Raji (cell line): ENCODE measurements around the gene MED6.

ENCODE experiments used
- POLR2A ChIP-seq: IDR thresholded peaks from 2 replicates; pipeline ENCODE4 v1.6.1; 2011; ENCODE audit warnings: low read depth, low read length, control low read depth; ENCODE audit not compliant: insufficient read depth

The MED6 gene, protein sequence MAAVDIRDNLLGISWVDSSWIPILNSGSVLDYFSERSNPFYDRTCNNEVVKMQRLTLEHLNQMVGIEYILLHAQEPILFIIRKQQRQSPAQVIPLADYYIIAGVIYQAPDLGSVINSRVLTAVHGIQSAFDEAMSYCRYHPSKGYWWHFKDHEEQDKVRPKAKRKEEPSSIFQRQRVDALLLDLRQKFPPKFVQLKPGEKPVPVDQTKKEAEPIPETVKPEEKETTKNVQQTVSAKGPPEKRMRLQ

DNA sequence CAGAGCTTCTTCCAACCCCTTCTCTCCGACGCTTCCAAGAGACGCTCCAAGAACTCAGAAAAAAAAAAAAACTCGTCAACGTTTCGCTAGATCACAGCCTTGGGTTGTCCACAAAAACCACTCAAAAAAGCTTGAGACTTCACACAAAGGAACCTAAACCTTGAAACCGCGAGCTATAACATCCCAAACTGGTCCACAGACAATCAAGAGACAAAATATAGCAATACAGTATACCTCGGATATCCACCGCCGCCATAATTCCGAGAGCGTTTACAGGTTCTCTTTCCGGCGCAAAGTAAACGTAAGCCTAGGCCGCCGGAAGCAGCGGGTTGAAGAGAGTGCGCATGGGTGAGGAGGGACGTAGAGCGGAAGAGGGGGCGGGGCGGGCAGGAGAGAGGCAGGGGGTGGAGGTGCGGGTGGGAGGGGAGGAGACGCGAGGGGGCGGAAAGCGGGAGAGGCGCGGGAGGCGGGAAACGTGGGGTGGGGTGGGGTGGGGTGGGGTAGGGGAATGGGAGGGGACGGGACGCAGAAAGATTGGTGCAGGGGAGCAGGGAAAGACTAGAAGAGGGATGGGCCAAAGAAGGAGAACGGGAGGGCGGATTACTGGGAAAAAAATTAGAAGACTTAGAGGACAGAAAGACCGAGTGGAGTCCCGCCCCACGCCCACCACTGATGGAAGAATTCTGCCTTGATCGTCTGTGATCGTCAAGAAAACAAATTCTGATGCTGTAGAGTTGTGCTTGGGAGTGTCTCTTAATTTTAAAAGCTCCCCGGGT is at the start of gene MED6:
Gene MED6 (minus strand): TSS at position 274 of the 776 bp plus-strand sequence. CDS start 18 bp downstream, at position 256.
- 0 out of 2 replicates have a peak, but pooled peaks have one; percentile 31 for TF ChIP-seq POLR2A

DNA sequence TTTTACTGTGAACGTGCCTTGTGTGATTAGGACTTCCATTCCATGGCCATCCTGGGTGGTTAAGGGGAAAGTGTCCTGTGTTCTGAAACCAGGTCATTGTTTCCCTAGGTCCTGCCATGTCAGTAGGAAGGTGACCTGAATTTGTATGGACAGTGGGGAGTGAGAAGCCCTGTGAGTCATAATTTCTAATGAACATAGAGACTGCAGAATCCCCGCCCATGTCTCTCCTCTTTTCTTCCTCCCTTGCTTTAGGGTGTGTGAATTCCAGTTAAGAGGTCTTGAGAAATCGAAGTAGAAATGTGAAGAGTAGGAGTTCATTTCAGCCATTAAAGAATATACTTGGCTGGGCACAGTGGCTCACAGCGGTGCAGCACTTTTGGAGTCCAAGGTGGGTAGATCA is 49.3 kb upstream of the MED6 start:
- TF ChIP-seq POLR2A, result no peak

DNA sequence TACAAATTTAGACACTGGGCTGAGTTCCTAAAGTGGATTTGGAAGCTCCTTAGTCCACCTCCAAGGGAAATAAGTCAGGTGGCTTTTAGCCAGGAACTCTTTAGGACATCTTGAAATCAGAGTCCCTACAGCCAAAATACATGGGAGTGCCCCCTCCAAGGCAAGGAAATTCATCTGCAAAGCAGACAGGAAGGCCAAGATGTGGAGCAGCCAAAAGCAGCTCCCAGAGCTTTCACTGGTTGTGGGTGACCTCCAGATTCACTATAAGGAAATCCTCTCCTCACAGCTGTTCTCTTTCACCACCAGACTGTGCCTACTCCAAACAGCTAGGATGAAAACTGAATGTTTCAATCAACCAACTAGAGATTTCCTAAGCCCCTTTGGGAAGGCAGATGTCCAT is 47.9 kb upstream of the MED6 start:
- TF ChIP-seq POLR2A, result no peak

DNA sequence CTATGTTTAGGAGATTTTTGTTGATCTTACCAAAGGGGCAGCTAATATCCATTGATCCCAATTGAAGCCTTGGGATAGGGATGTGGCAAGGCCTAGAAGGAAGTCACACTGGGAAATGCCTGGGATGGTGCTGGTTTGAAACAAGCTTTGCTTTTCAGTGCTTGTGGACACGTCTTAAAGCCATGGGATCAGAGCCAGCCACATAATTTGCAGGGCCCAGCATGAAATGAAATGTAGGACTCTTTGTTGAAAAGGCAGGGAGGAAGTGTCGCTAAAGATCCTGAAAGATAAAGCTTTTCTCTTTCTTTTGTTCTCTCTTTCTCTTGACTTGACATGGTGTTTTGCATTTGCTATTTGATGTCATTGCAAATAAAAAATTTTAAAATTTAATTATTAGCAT is 46.2 kb upstream of the MED6 start:
- no peak for TF ChIP-seq POLR2A

DNA sequence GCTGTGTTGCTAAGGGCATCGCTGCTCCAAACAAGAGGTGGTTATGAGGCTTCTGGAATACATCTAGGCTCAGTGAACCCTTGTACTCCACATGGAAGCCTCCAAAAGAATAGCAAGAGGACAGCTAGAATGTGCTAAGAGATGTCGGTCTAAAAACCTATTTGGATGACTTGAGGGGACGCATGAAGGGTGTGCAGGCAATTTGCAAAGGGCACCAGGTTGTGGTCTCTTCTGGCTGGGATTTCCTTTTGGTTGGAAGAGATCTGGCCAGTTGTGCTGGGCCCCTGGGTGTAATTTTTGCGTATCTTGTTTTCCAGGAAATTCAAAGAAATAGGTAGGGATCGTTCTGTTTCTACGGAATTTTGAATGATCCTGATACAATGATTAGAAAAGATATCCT is 45.4 kb upstream of the MED6 start:
- no peak for TF ChIP-seq POLR2A

DNA sequence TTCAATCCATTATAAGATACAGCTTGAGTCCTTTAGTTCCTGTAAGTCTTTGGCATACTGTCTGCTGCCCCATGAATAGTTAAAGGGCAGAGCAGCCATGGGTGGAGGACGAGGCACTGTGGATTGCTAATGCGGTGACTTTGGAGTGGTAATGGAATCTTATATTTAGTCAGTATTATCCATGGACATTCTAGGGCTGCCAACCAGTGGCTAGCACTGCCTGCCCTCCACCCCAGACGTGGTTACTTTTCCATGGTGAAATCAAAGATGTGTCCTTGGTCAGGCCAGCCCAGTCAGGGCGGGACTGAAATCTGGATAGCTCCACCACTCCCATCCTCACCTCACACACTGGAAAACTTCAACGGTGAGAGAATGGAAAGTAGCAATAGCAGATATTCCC is 43.5 kb upstream of the MED6 start:
- TF ChIP-seq POLR2A, result no peak

DNA sequence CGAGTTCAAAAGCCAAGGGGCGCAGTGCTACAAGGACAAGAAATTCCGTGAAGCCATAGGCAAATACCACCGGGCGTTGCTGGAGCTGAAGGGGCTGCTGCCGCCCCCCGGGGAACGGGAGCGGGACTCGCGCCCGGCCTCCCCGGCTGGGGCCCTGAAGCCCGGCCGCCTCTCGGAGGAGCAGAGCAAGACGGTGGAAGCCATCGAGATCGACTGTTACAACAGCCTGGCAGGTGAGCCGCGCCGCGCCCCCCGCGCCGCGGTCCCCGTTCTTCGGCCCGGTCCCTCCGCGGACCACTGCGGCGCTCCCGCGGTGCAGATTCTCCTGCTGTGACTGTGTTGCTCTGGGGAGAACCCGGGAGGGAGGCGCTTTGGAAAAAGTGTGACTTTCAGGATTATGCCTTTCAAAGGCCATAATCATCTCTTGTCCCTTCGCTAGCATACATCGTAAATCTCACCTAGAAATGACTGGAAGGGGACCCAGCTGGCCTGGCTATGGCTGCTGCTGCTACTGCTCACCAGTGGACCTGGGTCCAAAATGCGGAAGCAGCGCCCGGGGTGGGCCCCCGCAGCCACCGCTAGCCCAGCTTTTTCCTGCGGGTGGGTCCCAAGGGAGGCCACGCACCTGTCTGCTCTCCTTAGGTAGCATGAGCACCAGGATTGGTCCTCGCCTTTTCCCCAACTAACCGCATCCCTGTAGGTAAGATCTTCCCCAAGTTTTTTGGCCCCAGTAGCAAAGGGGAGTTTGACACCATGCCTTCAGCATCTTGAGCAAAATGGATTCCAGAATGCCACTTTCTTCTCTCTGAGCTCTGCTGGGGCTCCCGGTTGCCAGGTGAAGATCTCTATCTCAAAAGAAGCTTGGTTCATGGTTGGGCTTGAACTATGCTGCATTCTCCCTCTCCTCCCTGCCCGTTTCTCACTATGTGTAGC is 42.1 kb upstream of the MED6 start:
- TF ChIP-seq POLR2A, result peak; percentile 73

DNA sequence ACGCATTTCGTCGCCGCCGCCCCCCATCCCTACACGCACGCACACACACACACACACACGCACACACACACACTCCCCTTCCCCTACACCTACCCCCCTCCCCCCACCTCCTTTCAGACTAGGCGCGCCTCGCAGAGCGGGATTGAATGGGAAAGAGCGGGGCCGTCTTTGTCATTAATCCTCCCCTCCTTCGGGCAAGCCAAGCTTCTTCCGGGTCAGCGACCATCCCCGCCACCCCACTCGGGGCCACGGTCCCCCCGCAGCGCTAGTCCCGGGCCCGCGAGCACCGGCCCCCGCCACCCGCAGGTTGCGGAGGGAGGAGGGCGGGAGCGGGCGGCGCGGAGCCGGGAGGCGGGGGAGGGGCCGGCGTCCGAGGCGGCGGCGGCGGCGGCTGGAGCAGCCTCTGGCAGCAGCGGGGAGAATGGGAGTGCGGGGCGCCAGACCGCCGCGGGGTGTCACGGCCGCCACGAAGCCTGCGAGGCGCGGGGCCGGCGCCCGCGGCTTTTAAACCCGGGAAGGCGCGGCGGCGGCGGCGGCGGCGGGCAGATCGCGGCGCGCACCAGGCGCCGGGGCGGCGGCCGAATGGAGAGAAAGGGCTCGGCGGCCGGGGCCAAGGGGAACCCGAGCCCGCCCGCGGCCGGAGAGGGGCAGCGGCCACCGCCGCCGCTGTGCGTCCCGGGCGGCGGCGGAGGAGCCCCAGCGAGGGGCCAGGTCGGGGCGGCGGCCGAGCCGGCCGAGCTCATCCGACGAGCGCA is 41.3 kb upstream of the MED6 start, which contains the start of gene TTC9:
Gene TTC9 (plus strand): TSS at position 369 of the 755 bp plus-strand sequence. CDS start 214 bp downstream, at position 583.
- TF ChIP-seq POLR2A, result no peak

DNA sequence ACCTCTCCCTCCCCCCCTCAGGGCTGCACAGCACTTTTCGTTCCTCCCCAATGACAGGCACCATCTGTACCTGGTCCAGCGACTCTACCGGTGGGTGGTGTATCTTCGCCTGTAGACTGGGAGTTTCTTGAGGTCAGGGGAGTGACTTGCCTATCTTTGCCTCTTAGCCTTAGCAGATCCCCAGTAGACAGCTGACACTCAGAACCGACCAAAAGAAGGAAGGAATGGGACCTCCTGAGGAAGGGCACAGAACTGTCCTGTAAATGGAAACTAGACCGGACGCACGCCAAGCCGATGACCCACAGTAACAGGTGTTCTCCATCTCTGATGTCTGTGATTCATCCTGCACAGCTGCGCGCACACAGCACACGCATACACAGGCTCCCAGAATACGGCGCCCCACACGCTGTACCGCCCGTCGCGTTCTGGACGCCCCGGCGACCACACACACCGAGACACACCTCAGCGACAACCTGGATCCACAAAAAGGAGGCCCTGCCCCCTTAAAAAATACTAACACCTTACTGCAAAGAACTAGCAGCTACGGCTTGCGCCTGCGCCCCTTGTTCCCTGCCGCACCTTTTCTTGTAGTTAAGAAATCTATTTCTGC is 40.6 kb upstream of the MED6 start:
- peak; percentile 69 for TF ChIP-seq POLR2A

DNA sequence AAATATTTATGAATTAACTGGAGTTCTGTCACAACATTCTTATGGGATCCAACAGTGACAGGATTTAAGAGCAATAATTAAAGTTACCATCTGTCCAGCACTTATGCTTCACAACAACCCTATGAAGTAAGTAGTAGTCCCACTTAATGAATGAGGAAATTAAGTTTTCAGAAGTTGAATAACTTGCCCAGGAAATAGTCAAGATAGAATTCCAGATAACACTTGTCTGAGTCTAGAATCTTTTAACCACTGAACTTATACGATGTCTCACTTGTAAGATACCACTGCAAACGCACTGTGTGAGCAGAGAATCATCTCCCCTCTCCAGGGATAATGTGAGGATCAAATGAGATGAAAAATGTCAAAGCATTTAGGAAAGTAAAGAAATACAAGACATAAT is 38.0 kb upstream of the MED6 start:
- no peak for TF ChIP-seq POLR2A

DNA sequence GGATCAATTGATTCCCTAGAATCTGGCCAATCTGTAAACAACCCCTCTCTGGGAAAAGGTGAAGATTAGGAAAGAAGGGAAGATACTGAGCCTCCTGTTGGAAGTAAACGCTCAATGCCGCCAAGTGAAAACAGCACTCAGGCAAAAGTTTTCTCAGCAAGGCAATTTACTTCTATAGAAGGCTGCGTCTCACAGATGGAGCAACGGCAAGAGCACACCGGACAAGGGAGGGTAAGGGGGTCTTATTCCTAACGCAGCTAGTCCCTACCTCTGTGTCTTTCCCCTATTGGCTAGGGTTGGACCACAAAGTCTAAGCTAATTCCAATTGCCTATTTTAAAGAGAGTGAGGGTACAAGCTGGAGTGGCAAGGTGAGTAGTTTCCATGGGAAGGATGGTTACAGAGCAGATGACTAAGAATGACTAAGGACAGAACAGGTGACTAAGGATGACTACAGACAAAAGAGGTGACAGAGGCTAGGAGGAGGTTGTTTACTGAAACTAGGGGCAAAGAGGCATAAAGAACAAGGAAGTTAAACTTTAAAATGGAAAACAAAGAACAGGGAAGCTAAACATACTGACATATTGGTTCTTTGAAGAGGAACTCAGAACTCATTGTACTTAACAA is 35.6 kb upstream of the MED6 start:
- TF ChIP-seq POLR2A, result no peak

DNA sequence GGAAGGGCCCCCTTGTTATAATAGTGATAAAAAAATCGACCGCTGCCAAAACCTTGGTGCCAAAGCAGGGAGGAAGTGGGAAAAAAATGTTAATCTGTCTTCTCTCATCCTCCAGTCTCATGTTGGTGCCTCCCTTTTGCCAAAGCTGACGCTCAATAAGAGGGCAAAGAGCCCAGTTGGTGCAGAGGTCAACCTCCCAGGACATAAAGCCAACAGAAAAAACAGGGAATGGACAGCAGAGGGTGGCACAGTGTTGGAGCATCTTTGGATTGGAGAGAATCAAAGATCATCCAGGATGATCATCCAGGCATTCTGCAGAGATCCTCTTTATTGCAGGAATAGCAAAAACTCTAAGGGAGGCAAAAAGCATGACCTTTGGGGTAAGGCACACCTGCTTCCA is 31.5 kb upstream of the MED6 start:
- no peak for TF ChIP-seq POLR2A

DNA sequence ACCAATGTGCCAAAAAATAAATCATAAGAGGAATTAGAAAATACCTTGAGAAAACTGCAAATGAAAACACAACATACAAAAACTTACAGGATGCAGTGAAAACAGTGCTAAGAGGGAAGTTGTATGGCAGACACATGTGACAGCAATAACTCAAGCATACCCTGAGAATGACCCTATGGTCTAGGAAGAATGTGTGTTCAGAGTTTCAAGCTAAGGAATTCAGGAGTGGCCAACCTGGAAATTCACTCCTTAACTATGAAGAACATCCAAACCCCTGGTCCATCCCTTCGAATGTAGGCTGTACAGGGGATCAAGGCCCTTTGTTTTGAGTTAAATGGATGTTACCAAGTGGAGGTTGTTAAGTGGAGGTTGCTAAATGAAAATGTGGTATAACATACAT is 24.5 kb upstream of the MED6 start:
- TF ChIP-seq POLR2A, result no peak
